Retinal pigment epithelial cell (primary cell): Measurements from ENCODE around the gene ZNF638.

ENCODE experiments used
- DNase-seq: peaks from one replicate; pipeline ENCODE4 v3.0.0-alpha.2; 2010; ENCODE audit warnings: low read depth
- H3K4me3 ChIP-seq: 2 replicates; pipeline ENCODE4 v1.5.1; 2011; ENCODE audit warnings: mild to moderate bottlenecking, low read length, control low read depth, moderate library complexity
- TF ChIP-seq, protein P1 (sequence below): conservative IDR thresholded peaks from 2 replicates; pipeline ENCODE4 v1.5.1; 2011; ENCODE audit warnings: low read depth, low read length, control low read depth, inconsistent platforms

ZNF638 gene

DNA sequence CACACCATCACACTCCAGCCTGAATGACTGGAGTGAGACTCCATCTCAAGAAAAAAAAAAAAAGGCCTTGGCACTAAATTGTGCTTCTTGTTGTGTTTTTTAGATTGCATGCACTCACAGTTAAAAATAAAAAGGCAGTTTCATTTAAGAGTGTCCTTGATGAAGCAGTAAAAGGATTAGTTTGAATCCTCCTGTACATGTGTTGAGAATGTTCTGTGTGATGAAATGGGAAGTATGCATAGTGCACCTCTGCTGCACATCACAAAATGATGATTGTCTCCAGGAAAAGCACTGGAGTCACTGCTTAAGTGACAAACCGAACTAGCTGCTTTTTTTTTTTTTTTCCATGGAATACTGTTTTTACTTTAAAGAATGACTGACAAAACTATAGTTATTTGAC lies 144.9 kb downstream of the ZNF638 start:
- no peak overlapping the region for H3K4me3 ChIP-seq
- DNase-seq = no peak
- TF ChIP-seq, protein P1, sequence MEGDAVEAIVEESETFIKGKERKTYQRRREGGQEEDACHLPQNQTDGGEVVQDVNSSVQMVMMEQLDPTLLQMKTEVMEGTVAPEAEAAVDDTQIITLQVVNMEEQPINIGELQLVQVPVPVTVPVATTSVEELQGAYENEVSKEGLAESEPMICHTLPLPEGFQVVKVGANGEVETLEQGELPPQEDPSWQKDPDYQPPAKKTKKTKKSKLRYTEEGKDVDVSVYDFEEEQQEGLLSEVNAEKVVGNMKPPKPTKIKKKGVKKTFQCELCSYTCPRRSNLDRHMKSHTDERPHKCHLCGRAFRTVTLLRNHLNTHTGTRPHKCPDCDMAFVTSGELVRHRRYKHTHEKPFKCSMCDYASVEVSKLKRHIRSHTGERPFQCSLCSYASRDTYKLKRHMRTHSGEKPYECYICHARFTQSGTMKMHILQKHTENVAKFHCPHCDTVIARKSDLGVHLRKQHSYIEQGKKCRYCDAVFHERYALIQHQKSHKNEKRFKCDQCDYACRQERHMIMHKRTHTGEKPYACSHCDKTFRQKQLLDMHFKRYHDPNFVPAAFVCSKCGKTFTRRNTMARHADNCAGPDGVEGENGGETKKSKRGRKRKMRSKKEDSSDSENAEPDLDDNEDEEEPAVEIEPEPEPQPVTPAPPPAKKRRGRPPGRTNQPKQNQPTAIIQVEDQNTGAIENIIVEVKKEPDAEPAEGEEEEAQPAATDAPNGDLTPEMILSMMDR = no peak

DNA sequence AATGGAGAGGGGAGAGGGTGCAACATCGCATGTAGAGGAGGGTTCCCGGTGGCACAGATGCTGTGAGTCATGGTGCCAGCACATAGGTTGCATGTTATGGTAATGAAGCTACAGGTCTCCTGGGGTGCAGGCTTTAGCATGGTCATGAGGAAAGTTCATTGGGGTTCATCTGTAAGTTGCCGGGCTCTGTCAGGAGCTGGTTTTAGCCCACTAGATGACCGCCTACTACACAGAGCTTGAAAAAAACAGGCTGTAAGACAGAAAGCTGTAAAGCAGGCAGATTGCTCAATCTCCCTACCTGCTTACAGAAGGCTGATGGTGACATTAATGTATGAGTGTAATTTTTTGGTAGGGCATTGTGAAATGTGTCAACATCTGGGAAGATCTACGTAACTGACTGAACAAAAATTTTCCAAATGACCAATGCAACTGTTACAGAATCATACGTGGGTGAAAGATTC lies 145.7 kb downstream of the ZNF638 start:
- no peak overlapping the region for H3K4me3 ChIP-seq
- TF ChIP-seq, protein P1 = no peak
- no peak for DNase-seq

DNA sequence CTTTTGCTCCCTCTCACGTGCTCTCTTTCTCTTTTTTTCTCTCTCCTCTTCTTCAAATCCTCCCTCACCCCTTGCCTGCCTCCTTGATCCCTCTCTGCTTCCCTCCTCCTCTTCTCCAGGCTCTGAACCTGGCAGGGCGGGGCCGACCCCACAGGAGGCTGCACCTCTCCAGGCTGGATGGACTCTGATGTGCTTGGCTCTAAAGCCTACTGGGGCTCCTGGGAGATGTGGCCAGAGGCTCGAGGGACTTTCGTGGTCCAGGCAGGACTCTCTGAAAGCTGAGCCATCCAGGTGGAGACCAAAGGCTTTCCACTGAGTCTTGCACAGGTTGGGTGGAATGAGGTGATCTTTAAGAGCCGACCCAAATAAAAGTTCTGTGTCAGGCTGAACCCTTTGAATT lies 147.2 kb downstream of the ZNF638 start:
- H3K4me3 ChIP-seq = no peak overlapping the region
- no peak for DNase-seq
- TF ChIP-seq, protein P1 = no peak

DNA sequence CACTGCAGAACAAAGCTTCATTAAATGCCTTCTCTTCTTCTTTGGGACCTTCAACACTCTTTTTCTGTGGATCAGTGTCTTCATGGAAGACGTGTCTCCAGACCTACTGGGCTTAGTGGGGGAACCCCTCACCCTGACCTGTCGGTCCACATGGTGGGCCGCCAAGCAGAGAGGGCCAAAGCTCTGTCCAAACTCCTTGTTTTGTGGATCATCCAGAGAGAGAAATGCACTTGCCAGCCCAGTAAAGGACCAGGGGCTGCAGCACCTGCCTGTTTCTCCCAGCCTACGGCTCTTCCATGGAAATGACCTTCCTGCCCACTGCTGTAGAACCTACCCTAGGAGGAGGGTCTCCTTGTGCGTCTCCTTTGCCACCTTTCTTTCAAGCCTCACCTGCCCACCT lies 147.7 kb downstream of the ZNF638 start:
- TF ChIP-seq, protein P1 = no peak
- no peak for DNase-seq
- H3K4me3 ChIP-seq = no peak overlapping the region

DNA sequence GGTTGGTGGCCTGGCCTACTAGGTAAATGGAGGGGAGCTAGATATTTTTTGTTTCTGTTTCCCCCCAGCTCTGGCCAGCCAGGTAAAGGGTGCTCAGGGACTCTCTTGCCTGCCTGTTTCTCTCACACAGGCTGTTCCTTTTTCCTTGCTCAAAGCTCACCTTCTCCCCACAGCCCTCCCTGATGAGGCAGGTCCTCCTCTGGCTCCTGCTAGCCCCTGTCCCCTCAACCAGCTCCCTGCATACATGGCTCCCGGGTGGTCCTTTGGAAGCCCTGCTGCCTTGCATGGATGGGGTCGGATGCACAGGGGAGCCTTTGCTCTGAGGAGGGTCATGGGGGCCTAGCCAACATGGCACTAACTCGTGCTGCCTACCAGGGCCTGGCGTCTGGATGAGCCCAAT lies 149.5 kb downstream of the ZNF638 start:
- TF ChIP-seq, protein P1 = no peak
- DNase-seq = no peak
- H3K4me3 ChIP-seq = no peak overlapping the region

DNA sequence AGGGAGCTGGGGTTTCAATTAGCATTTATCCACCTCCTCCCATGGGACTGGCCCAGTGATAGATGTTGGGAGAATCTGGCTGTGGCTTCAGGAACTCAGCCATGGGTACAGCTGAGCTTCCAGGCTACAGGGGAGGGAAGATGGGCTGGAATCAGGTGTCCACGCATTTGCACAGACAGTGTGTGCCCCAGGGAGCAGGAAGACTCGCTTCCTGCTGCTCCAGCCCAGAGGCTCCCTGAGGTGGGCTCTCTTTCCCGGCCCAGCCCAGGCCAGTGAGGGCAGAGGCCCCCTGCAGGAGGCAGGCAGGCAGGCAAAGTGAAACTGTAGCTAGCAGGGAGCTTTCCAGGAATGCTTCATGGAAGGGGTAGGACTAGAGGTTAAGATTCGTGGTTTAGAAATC lies 150.5 kb downstream of the ZNF638 start:
- H3K4me3 ChIP-seq = no peak overlapping the region
- TF ChIP-seq, protein P1 = peak; percentile 28
- no peak for DNase-seq

DNA sequence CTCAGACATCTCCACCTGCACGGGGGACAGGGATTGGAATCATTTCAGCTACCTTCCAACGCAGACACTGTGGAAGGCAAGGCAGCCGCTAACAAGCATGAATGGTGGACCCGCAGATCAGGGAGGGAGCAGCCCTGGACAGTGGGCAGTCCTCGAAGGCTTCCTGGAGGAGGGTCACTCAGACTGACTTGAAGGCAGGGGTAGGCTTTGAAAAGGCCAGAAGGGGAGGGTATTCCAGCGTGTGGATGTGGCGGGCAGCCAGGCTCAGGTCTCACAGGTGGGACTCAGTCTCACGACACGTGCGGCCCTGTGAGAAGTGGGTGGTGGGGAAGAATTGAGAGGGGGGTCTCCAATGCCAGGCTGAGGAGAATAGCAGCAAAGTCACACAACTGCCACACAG lies 151.7 kb downstream of the ZNF638 start:
- TF ChIP-seq, protein P1 = no peak

More for the DNA sequence above, 151.7 kb downstream of the ZNF638 start:
- H3K4me3 ChIP-seq = no peak overlapping the region
- DNase-seq = no peak
